H1 (cell line): Measurements from ENCODE around the gene BMF. TPM values are rescaled to one million over a fixed set of nuclear protein-coding genes. Genes with fewer than 3 reads are reported as not detected.

Source experiments
- BCL11A ChIP-seq, 2 experiments: IDR thresholded peaks; one replicate each; pipeline ENCODE4 v1.6.1; 2011; ENCODE audit warnings: low read depth in 2 of 2, low read length in 2 of 2, mild to moderate bottlenecking in 2 of 2
- CHD2 ChIP-seq: IDR thresholded peaks from 2 replicates; pipeline ENCODE4 v1.6.1; 2012; ENCODE audit warnings: low read length, improper control_type of control experiment
- CTCF ChIP-seq, 3 experiments: IDR thresholded peaks; 1 replicate in 2 of 3; 2 replicates in 1 of 3; pipeline versions ENCODE4 v1.5.1 to v1.6.1; 2011; ENCODE audit warnings: low read length in 3 of 3, mild to moderate bottlenecking in 3 of 3, inconsistent platforms in 2 of 3, low read depth in 1 of 3, moderate library complexity in 1 of 3; ENCODE audit not compliant: insufficient read depth in 1 of 3; ENCODE audit errors: control extremely low read depth in 1 of 3
- EGR1 ChIP-seq: IDR thresholded peaks from 2 replicates; pipeline ENCODE4 v1.6.1; 2011; ENCODE audit warnings: low read depth, low read length, borderline replicate concordance
- POLR2AphosphoS5 ChIP-seq: IDR thresholded peaks from 2 replicates; pipeline ENCODE4 v1.6.1; 2011; ENCODE audit warnings: low read depth, low read length
- polyA plus RNA-seq, 7 experiments: library from polyadenylated mRNA; depleted of rRNA in 3 of 7; stranded (reverse) in 5 of 7; unstranded in 2 of 7; fragments of >200 nt in 5 of 7; fragments of 200-250 nt in 2 of 7; gene quantifications; 1 replicate in 5 of 7; 2 replicates in 1 of 7; 4 replicates in 1 of 7; pipeline versions ENCODE4 v1.2.1 to v1.2.3, GENCODE V29; 2011 to 2013; ENCODE audit warnings: missing spikeins in 2 of 7, mixed read lengths in 2 of 7
- total RNA-seq: library from RNA; stranded (reverse); fragmentation: NEBNext Ultra II Directional; extraction: Animal tissue kit (Norgen Biotek cat#: 25700); gene quantifications from 2 replicates; pipeline ENCODE4 v1.2.1, GENCODE V29; 2021

The BMF gene
- total and polyA plus RNA-seq, 2 of the 8 experiments (the other 6 are each of a cell fraction or from before 2014, with no cell fraction given), result 21.2 to 24.2 TPM

- TF ChIP-seq BCL11A (IDR thresholded peaks at IDR 0.05; ENCODE audit: low read depth in 2 of 2, low read length in 2 of 2) (no peak), CTCF (IDR thresholded peaks at IDR 0.05; ENCODE audit: control extremely low read depth in 1 of 3, insufficient read depth in 1 of 3, low read depth in 1 of 3, low read length in 3 of 3) (no peak), POLR2AphosphoS5 (no peak), EGR1 (no peak), CHD2 (no peak)
Observed at GRCh38 chr15:40121911-40122638, 13.4 kb upstream of the BMF start (continued).
